Body of pancreas (tissue), 4 donors: Measurements from ENCODE around the gene F2. TPM values are rescaled to one million over a fixed set of nuclear protein-coding genes. Genes with fewer than 3 reads are reported as not detected.

Experiments used
- ATAC-seq: fragments of 150-250 bp; one replicate; pipeline ENCODE4 v1.9.1; 2016
- DNase-seq, 4 donors: peaks; one replicate each; pipeline ENCODE4 v3.0.0-alpha.2; 2019
- H3K27ac ChIP-seq, 4 donors: fragments of 200-600 bp; sonication (generic); 1 replicate in 3 of 4; 2 replicates in 1 of 4; pipeline versions ENCODE4 v1.5.1 to v1.6.1; 2016 to 2019; ENCODE audit warnings: mild to moderate bottlenecking in 1 of 4, mixed read lengths in 1 of 4, moderate library complexity in 1 of 4
- H3K27me3 ChIP-seq, 2 donors: fragments of 200-600 bp; sonication (generic); one replicate each; pipeline ENCODE4 v1.6.0; 2016; ENCODE audit warnings: mild to moderate bottlenecking in 1 of 2
- H3K36me3 ChIP-seq, 2 donors: fragments of 200-600 bp; sonication (generic); replicated peaks in 1 of 2; 2 replicates each; pipeline ENCODE4 v1.5.1; 2016; ENCODE audit warnings: low read depth in 2 of 2; ENCODE audit not compliant: insufficient read depth in 1 of 2
- H3K4me1 ChIP-seq: fragments of 200-600 bp; sonication (generic); one replicate; pipeline ENCODE4 v1.6.0; 2016
- H3K4me3 ChIP-seq, 2 donors: fragments of 200-600 bp; sonication (generic); 1 replicate in 1 of 2; 2 replicates in 1 of 2; pipeline ENCODE4 v1.5.1; 2016 to 2019
- H3K9me3 ChIP-seq, 3 donors: fragments of 200-600 bp; sonication (generic); 1 replicate in 2 of 3; 2 replicates in 1 of 3; pipeline ENCODE4 v1.5.1; 2016
- POLR2A ChIP-seq, 3 donors: fragments of 450-650 bp; IDR thresholded peaks; one replicate each; pipeline ENCODE4 v1.6.1; 2016; ENCODE audit warnings: antibody characterized with exemption in 3 of 3, mild to moderate bottlenecking in 2 of 3
- WGBS, 2 donors: methylation state at CpG; one replicate each; pipeline ENCODE4 v1.1.5; 2017; 5-methylcytosine and 5-hydroxymethylcytosine counted together
- intact Hi-C: fragments of 100-400 bp; cut with DNase I; formaldehyde crosslinking; loops from one replicate; pipeline ENCODE4 v1.15.1; 2023
- total RNA-seq, 2 donors: library from RNA; depleted of rRNA; stranded (reverse); fragments of >200 nt; gene quantifications; one replicate each; pipeline ENCODE4 v1.1.0, GENCODE V29; 2016
- TF ChIP-seq, protein P1 (sequence below), 7 experiments: fragments of 450-650 bp in 4 of 7; fragments of 200-600 bp in 3 of 7; sonication (generic) in 3 of 7; IDR thresholded peaks; one replicate each; pipeline ENCODE4 v1.5.1; 2016 to 2019; ENCODE audit warnings: antibody characterized with exemption in 7 of 7

Gene F2
- total RNA-seq, 2 donors from 2014 or later, result not detected

DNA sequence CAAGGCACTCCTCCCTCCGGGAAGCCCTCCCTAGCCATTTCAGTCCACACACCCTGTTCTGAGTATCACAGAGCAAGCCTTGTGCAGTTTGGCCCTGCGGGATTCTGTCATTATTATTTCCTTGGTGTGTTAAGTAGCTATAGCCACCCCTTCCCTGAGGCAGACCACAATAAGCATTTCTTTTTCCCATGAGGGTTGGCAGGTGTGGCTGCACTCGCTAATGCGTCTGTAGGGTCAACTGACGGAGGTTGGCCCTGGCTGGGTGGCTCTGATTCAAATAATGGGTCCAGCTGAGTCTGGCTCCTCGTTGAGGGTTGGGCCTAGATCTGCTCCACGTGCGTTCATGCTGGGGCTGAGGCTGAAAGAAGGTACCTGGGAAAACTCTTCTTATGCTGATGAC lies 5.1 kb downstream of the F2 start:
- TF ChIP-seq, protein P1, sequence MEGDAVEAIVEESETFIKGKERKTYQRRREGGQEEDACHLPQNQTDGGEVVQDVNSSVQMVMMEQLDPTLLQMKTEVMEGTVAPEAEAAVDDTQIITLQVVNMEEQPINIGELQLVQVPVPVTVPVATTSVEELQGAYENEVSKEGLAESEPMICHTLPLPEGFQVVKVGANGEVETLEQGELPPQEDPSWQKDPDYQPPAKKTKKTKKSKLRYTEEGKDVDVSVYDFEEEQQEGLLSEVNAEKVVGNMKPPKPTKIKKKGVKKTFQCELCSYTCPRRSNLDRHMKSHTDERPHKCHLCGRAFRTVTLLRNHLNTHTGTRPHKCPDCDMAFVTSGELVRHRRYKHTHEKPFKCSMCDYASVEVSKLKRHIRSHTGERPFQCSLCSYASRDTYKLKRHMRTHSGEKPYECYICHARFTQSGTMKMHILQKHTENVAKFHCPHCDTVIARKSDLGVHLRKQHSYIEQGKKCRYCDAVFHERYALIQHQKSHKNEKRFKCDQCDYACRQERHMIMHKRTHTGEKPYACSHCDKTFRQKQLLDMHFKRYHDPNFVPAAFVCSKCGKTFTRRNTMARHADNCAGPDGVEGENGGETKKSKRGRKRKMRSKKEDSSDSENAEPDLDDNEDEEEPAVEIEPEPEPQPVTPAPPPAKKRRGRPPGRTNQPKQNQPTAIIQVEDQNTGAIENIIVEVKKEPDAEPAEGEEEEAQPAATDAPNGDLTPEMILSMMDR (IDR thresholded peaks at IDR 0.05), result no peak
- TF ChIP-seq POLR2A (IDR thresholded peaks at IDR 0.05), result no peak
- Histone ChIP-seq H3K9me3 (no peaks in the 10 kb centered on the region), H3K4me3 (no peak overlapping the region), H3K4me1 (no peaks in the 10 kb centered on the region), H3K27ac (no peak overlapping the region), H3K36me3 (no peaks in the 10 kb centered on the region), H3K27me3 (no peaks in the 10 kb centered on the region)
- WGBS, 2 donors, result 66 to 68% methylated on average over 8 of the region's 8 CpGs
- DNase-seq (no peak), ATAC-seq (no peak)
- intact Hi-C loops, result no loop called here

DNA sequence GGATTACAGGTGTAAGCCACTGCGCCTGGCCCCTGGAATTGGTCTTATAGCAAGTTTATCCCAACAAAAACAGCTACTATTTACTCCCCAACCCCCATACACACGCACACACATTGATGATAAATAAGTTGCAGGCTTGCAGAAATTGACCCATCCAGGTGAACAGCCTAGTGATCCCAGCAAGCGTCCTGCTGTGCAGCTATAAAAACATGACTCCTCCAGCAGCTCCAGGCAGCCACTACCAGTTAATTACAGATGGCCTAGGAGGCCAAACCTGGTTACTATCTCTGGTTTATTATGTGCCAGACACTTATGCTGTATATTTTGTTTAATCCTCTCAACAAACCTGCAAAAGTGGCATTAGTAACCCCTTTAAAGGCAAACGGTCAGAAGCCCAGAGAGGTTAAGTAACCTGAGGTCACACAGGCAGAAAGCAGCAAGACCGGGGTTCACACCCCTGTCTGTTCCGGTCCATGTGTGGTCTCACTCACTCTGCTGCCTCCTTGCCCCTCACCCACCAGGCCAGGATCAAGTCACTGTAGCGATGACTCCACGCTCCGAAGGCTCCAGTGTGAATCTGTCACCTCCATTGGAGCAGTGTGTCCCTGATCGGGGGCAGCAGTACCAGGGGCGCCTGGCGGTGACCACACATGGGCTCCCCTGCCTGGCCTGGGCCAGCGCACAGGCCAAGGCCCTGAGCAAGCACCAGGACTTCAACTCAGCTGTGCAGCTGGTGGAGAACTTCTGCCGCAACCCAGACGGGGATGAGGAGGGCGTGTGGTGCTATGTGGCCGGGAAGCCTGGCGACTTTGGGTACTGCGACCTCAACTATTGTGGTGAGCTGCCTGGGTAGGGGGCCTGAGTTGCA lies 6.6 kb downstream of the F2 start:
- DNase-seq, result no peak
- Histone ChIP-seq H3K4me1 (no peaks in the 10 kb centered on the region), H3K4me3 (no peak overlapping the region), H3K9me3 (no peaks in the 10 kb centered on the region), H3K27me3 (no peaks in the 10 kb centered on the region), H3K27ac (no peak overlapping the region), H3K36me3 (no peaks in the 10 kb centered on the region)
- WGBS, 2 donors, result 84 to 86% methylated on average over 5 to 19 of the region's 19 CpGs
- ATAC-seq, result no peak
- intact Hi-C loops, result no loop called here
- TF ChIP-seq, protein P1 (IDR thresholded peaks at IDR 0.05), result no peak

DNA sequence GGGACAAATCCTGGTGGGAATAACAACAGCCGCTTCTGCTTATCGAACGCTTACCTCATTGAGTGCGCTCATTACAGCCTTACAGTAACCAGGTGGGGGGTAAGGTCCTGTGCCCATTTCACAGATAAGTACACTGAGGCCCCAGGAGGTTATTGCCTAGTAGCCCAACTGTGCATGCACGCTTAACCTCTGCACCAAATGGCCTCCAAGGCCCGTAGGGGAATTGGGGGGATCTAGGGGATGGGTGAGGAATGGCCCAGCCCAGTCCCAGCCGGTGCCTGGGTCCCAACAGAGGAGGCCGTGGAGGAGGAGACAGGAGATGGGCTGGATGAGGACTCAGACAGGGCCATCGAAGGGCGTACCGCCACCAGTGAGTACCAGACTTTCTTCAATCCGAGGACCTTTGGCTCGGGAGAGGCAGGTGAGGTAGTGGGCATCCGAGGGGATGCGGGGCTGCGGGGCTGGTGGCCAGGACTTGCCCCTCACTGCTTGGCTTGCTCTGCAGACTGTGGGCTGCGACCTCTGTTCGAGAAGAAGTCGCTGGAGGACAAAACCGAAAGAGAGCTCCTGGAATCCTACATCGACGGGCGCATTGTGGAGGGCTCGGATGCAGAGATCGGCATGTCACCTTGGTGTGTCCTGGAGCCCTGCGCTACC lies 7.3 kb downstream of the F2 start:
- Histone ChIP-seq H3K36me3 (no peaks in the 10 kb centered on the region), H3K27ac (no peak overlapping the region), H3K9me3 (no peaks in the 10 kb centered on the region), H3K4me3 (no peak overlapping the region), H3K27me3 (no peaks in the 10 kb centered on the region), H3K4me1 (no peaks in the 10 kb centered on the region)
- DNase-seq, result no peak
- intact Hi-C loops, result no loop called here
- ATAC-seq, result no peak
- WGBS, 2 donors, result 82 to 87% methylated on average over 23 to 26 of the region's 26 CpGs
- TF ChIP-seq, protein P1 (IDR thresholded peaks at IDR 0.05), result no peak
- no peak for TF ChIP-seq POLR2A (IDR thresholded peaks at IDR 0.05)

DNA sequence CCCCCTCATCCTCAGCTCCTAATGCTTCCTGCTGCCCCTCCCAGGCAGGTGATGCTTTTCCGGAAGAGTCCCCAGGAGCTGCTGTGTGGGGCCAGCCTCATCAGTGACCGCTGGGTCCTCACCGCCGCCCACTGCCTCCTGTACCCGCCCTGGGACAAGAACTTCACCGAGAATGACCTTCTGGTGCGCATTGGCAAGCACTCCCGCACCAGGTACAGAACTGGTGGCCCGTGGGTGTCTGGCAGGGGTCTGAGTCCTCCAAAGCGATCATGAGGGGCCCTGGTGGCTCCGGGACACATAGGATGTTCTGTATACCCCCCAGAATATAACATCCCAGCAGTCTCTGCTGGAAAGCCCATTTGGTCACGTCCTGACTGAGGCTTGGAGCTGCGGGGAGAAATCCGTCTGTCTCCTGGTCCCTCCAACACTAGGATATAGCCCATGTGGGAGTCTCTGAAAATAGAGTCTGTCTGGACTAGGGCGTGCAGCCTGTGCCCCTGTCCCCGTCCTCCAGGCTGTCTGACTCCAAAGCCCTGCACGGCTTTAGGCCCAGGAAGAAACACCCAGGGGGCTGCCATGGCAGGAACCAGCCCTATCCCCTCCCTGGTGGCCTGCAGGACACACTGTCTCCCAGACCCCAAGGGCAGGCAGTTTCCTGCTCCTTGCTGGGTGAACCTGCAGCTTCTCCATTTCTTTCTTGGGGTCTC lies 9.1 kb downstream of the F2 start:
- H3K4me1 ChIP-seq, result no peaks in the 10 kb centered on the region
- ATAC-seq, result no peak
- TF ChIP-seq POLR2A (IDR thresholded peaks at IDR 0.05), result no peak
- TF ChIP-seq, protein P1 (IDR thresholded peaks at IDR 0.05), result no peak
- no peaks in the 10 kb centered on the region for H3K9me3 ChIP-seq
- WGBS, 2 donors, result 83 to 86% methylated on average over 1 to 16 of the region's 17 CpGs
- no peak overlapping the region for H3K4me3 ChIP-seq
- no peaks in the 10 kb centered on the region for H3K27me3 ChIP-seq
- no peak overlapping the region for H3K27ac ChIP-seq
- DNase-seq, result no peak
- H3K36me3 ChIP-seq, result no peaks in the 10 kb centered on the region
- intact Hi-C loops, result no loop called here
